A549 (cell line): ENCODE measurements around the gene LENG1. TPM values are rescaled to one million over a fixed set of nuclear protein-coding genes. Genes with fewer than 3 reads are reported as not detected.

Experiments
- ATAC-seq, 2 experiments: fragments of 200-7000 bp in 1 of 2; fragments of >200 bp in 1 of 2; cut with Nextera tagmentation in 1 of 2; cut with Tn5 transposase in 1 of 2; 3 replicates each; pipeline versions ENCODE4 v1.8.0 to v1.9.1; 2018 to 2020; ENCODE audit warnings: mild to moderate bottlenecking in 1 of 2, moderate library complexity in 1 of 2
- CTCF ChIA-PET: fragments of 300-600 bp; sonication (Branson Sonifier 250); formaldehyde crosslinking; extraction: SDS; loops from one replicate; lab custom pipeline; 2021; ENCODE audit warnings: antibody characterized with exemption, inconsistent platforms; lab: Yijun Ruan, JAX
- POLR2A ChIA-PET: fragments of 350-600 bp; formaldehyde crosslinking; extraction: SDS; loops from one replicate; lab custom pipeline; 2021; ENCODE audit warnings: antibody characterized with exemption, inconsistent platforms; lab: Yijun Ruan, JAX
- DNase-seq, 2 experiments: peaks; one replicate each; pipeline versions ENCODE4 v3.0.0 to v3.0.0-alpha.2; 2011 to 2016; ENCODE audit warnings: low read depth in 1 of 2, low spot score in 1 of 2
- FAIRE-seq: peaks from 2 replicates; lab custom pipeline; 2011; peaks lifted over from hg19 to GRCh38; lab: Jason Lieb, UNC
- H3K27ac ChIP-seq, 2 experiments: fragments of >200 bp; sonication (Bioruptor Twin); formaldehyde crosslinking; 3 replicates each; pipeline ENCODE4 v1.5.1; 2016 to 2017
- H3K4me1 ChIP-seq: fragments of >200 bp; sonication (Bioruptor Twin); formaldehyde crosslinking; 3 replicates; pipeline ENCODE4 v1.6.1; 2016
- H3K4me2 ChIP-seq: fragments of >200 bp; sonication (Bioruptor Twin); formaldehyde crosslinking; 3 replicates; pipeline ENCODE4 v1.6.1; 2016
- H3K4me3 ChIP-seq: fragments of >200 bp; sonication (Bioruptor Twin); formaldehyde crosslinking; 3 replicates; pipeline ENCODE4 v1.5.1; 2016
- H3K9me3 ChIP-seq: fragments of >200 bp; sonication (Bioruptor Twin); formaldehyde crosslinking; 3 replicates; pipeline ENCODE4 v1.6.1; 2016
- CBX2 ChIP-seq: fragments of 200-600 bp; sonication (generic); IDR thresholded peaks from 2 replicates; pipeline ENCODE4 v1.6.1; 2016; ENCODE audit warnings: low read depth, mild to moderate bottlenecking, borderline replicate concordance
- EHF ChIP-seq: fragments of 250-450 bp; sonication (Bioruptor Pico); IDR thresholded peaks from 2 replicates; pipeline ENCODE4 v1.5.0; 2020; ENCODE audit warnings: mild to moderate bottlenecking
- EP300 ChIP-seq, 2 experiments: fragments of >200 bp; sonication (Bioruptor Twin); formaldehyde crosslinking; IDR thresholded peaks; 2 replicates in 1 of 2; 3 replicates in 1 of 2; pipeline ENCODE4 v1.6.1; 2016 to 2017
- ESRRA ChIP-seq: fragments of 150-350 bp; IDR thresholded peaks from 2 replicates; pipeline ENCODE4 v1.6.1; 2014; ENCODE audit warnings: mild to moderate bottlenecking, low read length, borderline replicate concordance
- FOSB ChIP-seq: fragments of 250-450 bp; sonication (Bioruptor Pico); IDR thresholded peaks from 2 replicates; pipeline ENCODE4 v1.5.0; 2020; ENCODE audit warnings: mild to moderate bottlenecking, moderate library complexity
- FOSL2 ChIP-seq, 2 experiments: fragments of 450-650 bp in 1 of 2; fragments of >200 bp in 1 of 2; sonication (Bioruptor Twin) in 1 of 2; formaldehyde crosslinking; IDR thresholded peaks; 2 replicates each; pipeline versions ENCODE4 v1.5.0 to v1.6.1; 2016 to 2020; ENCODE audit warnings: mild to moderate bottlenecking in 1 of 2, moderate library complexity in 1 of 2
- FOXS1 ChIP-seq: fragments of 250-450 bp; sonication (Bioruptor Pico); IDR thresholded peaks from 2 replicates; pipeline ENCODE4 v1.5.0; 2020; ENCODE audit warnings: mild to moderate bottlenecking, moderate library complexity
- GATA3 ChIP-seq: IDR thresholded peaks from 2 replicates; pipeline ENCODE4 v1.6.1; 2012; ENCODE audit warnings: borderline replicate concordance
- JUN ChIP-seq, 2 experiments: fragments of >200 bp; sonication (Bioruptor Twin); formaldehyde crosslinking; IDR thresholded peaks; 2 replicates in 1 of 2; 3 replicates in 1 of 2; pipeline ENCODE4 v1.6.1; 2016 to 2017
- JUNB ChIP-seq: fragments of >200 bp; sonication (Bioruptor Twin); formaldehyde crosslinking; IDR thresholded peaks from 2 replicates; pipeline ENCODE4 v1.6.1; 2016
- KDM5A ChIP-seq: fragments of 200-600 bp; sonication (generic); IDR thresholded peaks from 2 replicates; pipeline ENCODE4 v1.6.1; 2016; ENCODE audit warnings: antibody characterized with exemption, mild to moderate bottlenecking
- MAFK ChIP-seq: fragments of 450-650 bp; IDR thresholded peaks from 2 replicates; pipeline ENCODE4 v1.6.1; 2014; ENCODE audit not compliant: partially characterized antibody
- NPAS2 ChIP-seq: fragments of 250-450 bp; sonication (Bioruptor Pico); IDR thresholded peaks from 2 replicates; pipeline ENCODE4 v1.8.0; 2022; ENCODE audit warnings: mild to moderate bottlenecking, moderate library complexity, borderline replicate concordance
- POLR2AphosphoS2 ChIP-seq: conservative IDR thresholded peaks from 2 replicates; pipeline ENCODE4 v1.6.1; 2012; ENCODE audit warnings: low read length, improper control_type of control experiment, inconsistent platforms
- RARB ChIP-seq: fragments of 250-450 bp; sonication (Bioruptor Pico); IDR thresholded peaks from 2 replicates; pipeline ENCODE4 v1.8.0; 2021; ENCODE audit warnings: mild to moderate bottlenecking, moderate library complexity
- SMC3 ChIP-seq: fragments of >200 bp; sonication (Bioruptor Twin); formaldehyde crosslinking; IDR thresholded peaks from 3 replicates; pipeline ENCODE4 v1.6.1; 2018; ENCODE audit warnings: inconsistent platforms
- SREBF2 ChIP-seq: fragments of 450-650 bp; IDR thresholded peaks from 2 replicates; pipeline ENCODE4 v1.6.1; 2014; ENCODE audit warnings: mild to moderate bottlenecking, moderate library complexity
- ZC3H11A ChIP-seq: fragments of 450-650 bp; IDR thresholded peaks from 2 replicates; pipeline ENCODE4 v1.6.1; 2014; ENCODE audit warnings: antibody characterized with exemption, mild to moderate bottlenecking
- WGBS: methylation state at CpG from one replicate; pipeline ENCODE4 v1.1.6; 2017; ENCODE audit errors: missing lambda C conversion rate; 5-methylcytosine and 5-hydroxymethylcytosine counted together
- polyA plus RNA-seq, 4 experiments: library from polyadenylated mRNA; depleted of rRNA in 3 of 4; stranded (reverse); fragments of >200 nt; fragmentation: RNase III in 1 of 4; extraction: RNeasy Plus Mini Kit Qiagen cat#74134 plus additional on column Dnase treatment in 1 of 4; gene quantifications; 2 replicates in 3 of 4; 3 replicates in 1 of 4; pipeline ENCODE4 v1.2.3, GENCODE V29; 2011 to 2017
- TF ChIP-seq, protein P1 (sequence below): fragments of 250-450 bp; sonication (Bioruptor Pico); IDR thresholded peaks from 2 replicates; pipeline ENCODE4 v1.5.0; 2020; ENCODE audit warnings: low read depth, mild to moderate bottlenecking, moderate library complexity
- TF ChIP-seq, protein P2 (sequence below): fragments of >200 bp; sonication (Bioruptor Twin); formaldehyde crosslinking; IDR thresholded peaks from 2 replicates; pipeline ENCODE4 v1.6.1; 2016
- TF ChIP-seq, protein P3 (sequence below): IDR thresholded peaks from 2 replicates; pipeline ENCODE4 v1.6.1; 2012; ENCODE audit warnings: low read depth, borderline replicate concordance
- TF ChIP-seq, protein P4 (sequence below): fragments of 200-600 bp; sonication (generic); IDR thresholded peaks from 2 replicates; pipeline ENCODE4 v1.6.1; 2016; ENCODE audit warnings: antibody characterized with exemption, mild to moderate bottlenecking, moderate library complexity
- TF ChIP-seq, protein P5 (sequence below): IDR thresholded peaks from 2 replicates; pipeline ENCODE4 v1.6.1; 2012

The LENG1 gene
- polyA plus RNA-seq, 2 of the 4 experiments (the other 2 are of a cell fraction), result 13.3 to 13.8 TPM

DNA sequence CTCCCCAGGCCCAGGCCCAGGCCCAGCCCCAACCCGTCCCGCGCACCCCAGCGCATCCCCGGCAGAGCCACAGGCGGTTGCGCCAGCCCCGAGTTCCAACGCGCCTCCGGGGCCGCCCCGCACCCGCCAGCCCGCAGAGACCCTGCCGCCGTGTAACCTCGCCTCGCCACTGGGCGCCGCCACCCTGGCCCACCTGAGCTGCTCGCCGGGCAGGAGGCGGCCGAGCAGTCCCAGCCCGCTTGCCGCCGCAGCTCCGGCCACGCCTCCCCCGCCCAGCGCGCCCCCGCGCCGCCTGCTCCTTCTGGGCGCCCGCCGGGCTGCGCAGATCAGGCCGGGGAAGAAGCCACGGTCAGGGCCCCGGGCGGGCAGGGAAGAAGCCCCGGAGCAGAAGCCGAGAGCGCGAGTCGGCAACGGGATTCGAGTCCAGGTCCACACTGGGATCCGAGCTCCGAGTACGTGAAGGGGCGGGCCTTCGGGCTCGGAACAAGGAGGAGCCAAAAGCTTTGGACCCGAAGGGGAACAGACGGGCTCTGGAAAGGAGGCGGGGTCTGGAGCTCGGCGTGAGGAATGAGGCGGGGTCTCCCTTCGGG is 29.7 kb upstream of the LENG1 start, which contains the start of gene MBOAT7 (continued):
- no peak for TF ChIP-seq NPAS2 (CRISPR knock-in tag)
- TF ChIP-seq, protein P1, sequence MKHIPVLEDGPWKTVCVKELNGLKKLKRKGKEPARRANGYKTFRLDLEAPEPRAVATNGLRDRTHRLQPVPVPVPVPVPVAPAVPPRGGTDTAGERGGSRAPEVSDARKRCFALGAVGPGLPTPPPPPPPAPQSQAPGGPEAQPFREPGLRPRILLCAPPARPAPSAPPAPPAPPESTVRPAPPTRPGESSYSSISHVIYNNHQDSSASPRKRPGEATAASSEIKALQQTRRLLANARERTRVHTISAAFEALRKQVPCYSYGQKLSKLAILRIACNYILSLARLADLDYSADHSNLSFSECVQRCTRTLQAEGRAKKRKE, result no peak
- TF ChIP-seq SREBF2, result no peak
- TF ChIP-seq FOXS1, result no peak
- peak; percentile 26; the same call in 1 of the 3 replicates for TF ChIP-seq SMC3
- TF ChIP-seq CBX2, result no peak
- peak in 1 of 2 experiments; percentile 58; a peak in 3 of 5 replicates for TF ChIP-seq JUN (IDR thresholded peaks at IDR 0.05)
- TF ChIP-seq ESRRA, result no peak
- no peak for TF ChIP-seq MAFK
- TF ChIP-seq JUNB, result no peak
- no peak for TF ChIP-seq POLR2AphosphoS2
- TF ChIP-seq, protein P2, sequence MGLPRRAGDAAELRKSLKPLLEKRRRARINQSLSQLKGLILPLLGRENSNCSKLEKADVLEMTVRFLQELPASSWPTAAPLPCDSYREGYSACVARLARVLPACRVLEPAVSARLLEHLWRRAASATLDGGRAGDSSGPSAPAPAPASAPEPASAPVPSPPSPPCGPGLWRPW, result no peak
- no peak for TF ChIP-seq EHF
- no peak for TF ChIP-seq EP300 (IDR thresholded peaks at IDR 0.05)
- TF ChIP-seq ZC3H11A, result no peak
- no peak for TF ChIP-seq KDM5A
- TF ChIP-seq, protein P3, sequence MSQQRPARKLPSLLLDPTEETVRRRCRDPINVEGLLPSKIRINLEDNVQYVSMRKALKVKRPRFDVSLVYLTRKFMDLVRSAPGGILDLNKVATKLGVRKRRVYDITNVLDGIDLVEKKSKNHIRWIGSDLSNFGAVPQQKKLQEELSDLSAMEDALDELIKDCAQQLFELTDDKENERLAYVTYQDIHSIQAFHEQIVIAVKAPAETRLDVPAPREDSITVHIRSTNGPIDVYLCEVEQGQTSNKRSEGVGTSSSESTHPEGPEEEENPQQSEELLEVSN, result no peak
- TF ChIP-seq GATA3, result no peak
- TF ChIP-seq FOSB (CRISPR knock-in tag), result no peak
- TF ChIP-seq, protein P4, sequence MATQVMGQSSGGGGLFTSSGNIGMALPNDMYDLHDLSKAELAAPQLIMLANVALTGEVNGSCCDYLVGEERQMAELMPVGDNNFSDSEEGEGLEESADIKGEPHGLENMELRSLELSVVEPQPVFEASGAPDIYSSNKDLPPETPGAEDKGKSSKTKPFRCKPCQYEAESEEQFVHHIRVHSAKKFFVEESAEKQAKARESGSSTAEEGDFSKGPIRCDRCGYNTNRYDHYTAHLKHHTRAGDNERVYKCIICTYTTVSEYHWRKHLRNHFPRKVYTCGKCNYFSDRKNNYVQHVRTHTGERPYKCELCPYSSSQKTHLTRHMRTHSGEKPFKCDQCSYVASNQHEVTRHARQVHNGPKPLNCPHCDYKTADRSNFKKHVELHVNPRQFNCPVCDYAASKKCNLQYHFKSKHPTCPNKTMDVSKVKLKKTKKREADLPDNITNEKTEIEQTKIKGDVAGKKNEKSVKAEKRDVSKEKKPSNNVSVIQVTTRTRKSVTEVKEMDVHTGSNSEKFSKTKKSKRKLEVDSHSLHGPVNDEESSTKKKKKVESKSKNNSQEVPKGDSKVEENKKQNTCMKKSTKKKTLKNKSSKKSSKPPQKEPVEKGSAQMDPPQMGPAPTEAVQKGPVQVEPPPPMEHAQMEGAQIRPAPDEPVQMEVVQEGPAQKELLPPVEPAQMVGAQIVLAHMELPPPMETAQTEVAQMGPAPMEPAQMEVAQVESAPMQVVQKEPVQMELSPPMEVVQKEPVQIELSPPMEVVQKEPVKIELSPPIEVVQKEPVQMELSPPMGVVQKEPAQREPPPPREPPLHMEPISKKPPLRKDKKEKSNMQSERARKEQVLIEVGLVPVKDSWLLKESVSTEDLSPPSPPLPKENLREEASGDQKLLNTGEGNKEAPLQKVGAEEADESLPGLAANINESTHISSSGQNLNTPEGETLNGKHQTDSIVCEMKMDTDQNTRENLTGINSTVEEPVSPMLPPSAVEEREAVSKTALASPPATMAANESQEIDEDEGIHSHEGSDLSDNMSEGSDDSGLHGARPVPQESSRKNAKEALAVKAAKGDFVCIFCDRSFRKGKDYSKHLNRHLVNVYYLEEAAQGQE, result no peak
- TF ChIP-seq, all 56 proteins: peak for 9

DNA sequence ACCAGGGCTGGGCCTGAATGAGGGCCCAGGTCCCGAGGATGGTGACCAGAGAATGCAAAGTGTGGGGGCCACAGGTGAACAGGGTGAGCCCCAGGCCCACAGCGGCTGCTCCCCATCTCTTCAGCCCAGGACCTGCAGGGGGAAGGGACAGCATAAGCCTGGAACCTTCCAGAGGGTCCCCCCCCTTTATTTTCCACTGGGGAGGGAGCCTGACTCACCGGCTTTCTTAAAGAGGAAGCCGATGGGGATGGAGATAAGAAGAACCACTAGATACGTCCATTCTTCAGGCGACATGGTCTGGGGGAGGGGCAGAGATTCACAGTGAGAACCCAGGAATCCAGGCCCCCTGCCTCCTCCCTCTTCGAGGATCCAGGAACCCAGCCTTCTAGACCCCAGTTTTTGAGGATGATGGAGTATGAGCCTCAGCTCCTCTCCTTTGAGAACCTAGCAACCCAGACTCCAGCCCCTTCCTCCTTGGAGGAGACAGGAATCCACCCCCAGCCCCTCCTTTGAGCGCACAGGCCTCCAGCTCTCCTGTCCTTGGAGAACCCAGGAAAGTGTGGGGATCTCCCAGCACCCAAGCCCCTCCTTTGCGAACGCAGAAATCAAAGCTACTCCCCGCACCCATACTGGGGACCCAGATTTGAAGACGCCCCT is 28.8 kb upstream of the LENG1 start:
- peak overlapping the region; percentile 67 for H3K4me3 ChIP-seq
- TF ChIP-seq RARB (CRISPR knock-in tag) (no peak), FOSL2 (IDR thresholded peaks at IDR 0.05) (no peak), FOSL2 (CRISPR knock-in tag; IDR thresholded peaks at IDR 0.05) (peak; percentile 23; the same call in 1 of the 2 replicates), GATA3 (peak; percentile 79), FOXS1 (no peak)
- TF ChIP-seq, protein P5, sequence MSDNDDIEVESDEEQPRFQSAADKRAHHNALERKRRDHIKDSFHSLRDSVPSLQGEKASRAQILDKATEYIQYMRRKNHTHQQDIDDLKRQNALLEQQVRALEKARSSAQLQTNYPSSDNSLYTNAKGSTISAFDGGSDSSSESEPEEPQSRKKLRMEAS, result 0 out of 2 replicates have a peak, but pooled peaks have one; percentile 34
- TF ChIP-seq, all 56 proteins: peak for 3
- peak in 1 of 2 experiments; percentile 41 for DNase-seq
- CTCF ChIA-PET, result interaction anchor here (1.1 to 17.2 kb wide), 9 partner anchors 9 to 379 kb away, joined by 3 to 295 read pairs (median 4); partner anchors contain the start of genes LENG1 and TMC4
- no peak for FAIRE-seq
- WGBS, result 16% methylated on average over 12 of the region's 12 CpGs
- POLR2A ChIA-PET, result interaction anchor here (1.7 to 5.0 kb wide), 5 partner anchors 12 to 260 kb away, joined by 8 to 132 read pairs (median 33); partner anchors contain the start of genes CNOT3, LENG8 and RPS9
- H3K4me2 ChIP-seq, result peak overlapping the region; percentile 79
- peaks cover 23% of the 10 kb centered on the region for H3K4me1 ChIP-seq
- ATAC-seq, result no peak
- H3K27ac ChIP-seq, result peak overlapping the region; percentile 90 to 95
- H3K9me3 ChIP-seq, result no peaks in the 10 kb centered on the region
